A549 (cell line): Measurements from ENCODE around the gene QRSL1.

ENCODE experiments used
- BHLHE40 ChIP-seq: IDR thresholded peaks from 2 replicates; pipeline ENCODE4 v1.6.1; 2012; ENCODE audit warnings: low read depth, low read length, inconsistent platforms
- CHD2 ChIP-seq: fragments of 150-350 bp; IDR thresholded peaks from 2 replicates; pipeline ENCODE4 v1.6.1; 2014; ENCODE audit warnings: low read length; ENCODE audit not compliant: partially characterized antibody
- EP300 ChIP-seq, 2 experiments: fragments of >200 bp; sonication (Bioruptor Twin); formaldehyde crosslinking; IDR thresholded peaks; 2 replicates in 1 of 2; 3 replicates in 1 of 2; pipeline ENCODE4 v1.6.1; 2016 to 2017
- POLR2AphosphoS2 ChIP-seq: conservative IDR thresholded peaks from 2 replicates; pipeline ENCODE4 v1.6.1; 2012; ENCODE audit warnings: low read length, improper control_type of control experiment, inconsistent platforms
- SMC3 ChIP-seq: fragments of >200 bp; sonication (Bioruptor Twin); formaldehyde crosslinking; IDR thresholded peaks from 3 replicates; pipeline ENCODE4 v1.6.1; 2018; ENCODE audit warnings: inconsistent platforms
- TF ChIP-seq, protein P1 (sequence below): fragments of >200 bp; sonication (Bioruptor Twin); formaldehyde crosslinking; IDR thresholded peaks from 3 replicates; pipeline ENCODE4 v1.5.1; 2016

DNA sequence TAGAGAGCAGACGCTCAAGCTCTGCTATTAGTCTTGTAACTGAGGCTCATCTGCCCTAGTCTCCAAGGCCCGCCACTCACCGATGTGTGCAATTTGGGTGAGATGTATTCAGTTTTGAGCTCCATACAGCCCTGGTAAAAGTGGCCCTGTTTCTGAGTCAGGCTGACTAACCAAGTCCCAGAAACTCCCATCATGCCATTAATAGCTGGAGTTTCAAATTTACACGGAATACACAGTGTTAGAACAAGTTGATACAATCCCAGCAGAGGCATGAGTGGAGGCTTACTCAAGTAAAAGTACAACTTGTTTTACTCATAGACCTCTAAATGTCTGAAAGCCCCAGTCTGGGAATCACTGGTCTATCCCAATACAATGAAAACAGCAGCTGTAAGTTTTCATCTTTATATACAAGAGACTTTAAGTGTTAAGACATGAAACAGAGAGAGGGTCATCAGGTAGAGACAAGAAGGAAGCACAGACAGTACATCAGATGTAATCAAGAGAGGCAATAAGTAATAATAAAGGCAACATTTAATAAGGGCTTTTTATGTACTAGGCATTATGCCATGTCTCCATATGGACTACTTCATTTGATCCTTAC, 42.5 kb upstream of the QRSL1 start:
- TF ChIP-seq, protein P1, sequence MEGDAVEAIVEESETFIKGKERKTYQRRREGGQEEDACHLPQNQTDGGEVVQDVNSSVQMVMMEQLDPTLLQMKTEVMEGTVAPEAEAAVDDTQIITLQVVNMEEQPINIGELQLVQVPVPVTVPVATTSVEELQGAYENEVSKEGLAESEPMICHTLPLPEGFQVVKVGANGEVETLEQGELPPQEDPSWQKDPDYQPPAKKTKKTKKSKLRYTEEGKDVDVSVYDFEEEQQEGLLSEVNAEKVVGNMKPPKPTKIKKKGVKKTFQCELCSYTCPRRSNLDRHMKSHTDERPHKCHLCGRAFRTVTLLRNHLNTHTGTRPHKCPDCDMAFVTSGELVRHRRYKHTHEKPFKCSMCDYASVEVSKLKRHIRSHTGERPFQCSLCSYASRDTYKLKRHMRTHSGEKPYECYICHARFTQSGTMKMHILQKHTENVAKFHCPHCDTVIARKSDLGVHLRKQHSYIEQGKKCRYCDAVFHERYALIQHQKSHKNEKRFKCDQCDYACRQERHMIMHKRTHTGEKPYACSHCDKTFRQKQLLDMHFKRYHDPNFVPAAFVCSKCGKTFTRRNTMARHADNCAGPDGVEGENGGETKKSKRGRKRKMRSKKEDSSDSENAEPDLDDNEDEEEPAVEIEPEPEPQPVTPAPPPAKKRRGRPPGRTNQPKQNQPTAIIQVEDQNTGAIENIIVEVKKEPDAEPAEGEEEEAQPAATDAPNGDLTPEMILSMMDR = no peak
- TF ChIP-seq EP300 (IDR thresholded peaks at IDR 0.05) = no peak
- no peak for TF ChIP-seq SMC3
- TF ChIP-seq BHLHE40 = no peak
- no peak for TF ChIP-seq CHD2
- TF ChIP-seq POLR2AphosphoS2 = no peak
